GM11168 (cell line): ENCODE data around the gene ZNF587.
"Not testable (repeated sequence)": the region's sequence is repeated elsewhere in the genome, so short reads cannot be mapped to it uniquely, and the experiment has no call there.

ENCODE experiments used
- in situ Hi-C: fragments of 300-500 bp; cut with MboI; formaldehyde crosslinking; loops from one replicate; pipeline ENCODE4 v1.12.0; 2022; ENCODE audit warnings: low sequenced_read_pairs; ENCODE audit not compliant: unreplicated experiment

The ZNF587 gene

GRCh38 chr19:57873883-57874799 is 24.5 kb downstream of the ZNF587 start:
- in situ Hi-C loops, result not testable (repeated sequence)

GRCh38 chr19:57886046-57886445 is 36.4 kb downstream of the ZNF587 start:
- in situ Hi-C loops, result no loop called here

DNA sequence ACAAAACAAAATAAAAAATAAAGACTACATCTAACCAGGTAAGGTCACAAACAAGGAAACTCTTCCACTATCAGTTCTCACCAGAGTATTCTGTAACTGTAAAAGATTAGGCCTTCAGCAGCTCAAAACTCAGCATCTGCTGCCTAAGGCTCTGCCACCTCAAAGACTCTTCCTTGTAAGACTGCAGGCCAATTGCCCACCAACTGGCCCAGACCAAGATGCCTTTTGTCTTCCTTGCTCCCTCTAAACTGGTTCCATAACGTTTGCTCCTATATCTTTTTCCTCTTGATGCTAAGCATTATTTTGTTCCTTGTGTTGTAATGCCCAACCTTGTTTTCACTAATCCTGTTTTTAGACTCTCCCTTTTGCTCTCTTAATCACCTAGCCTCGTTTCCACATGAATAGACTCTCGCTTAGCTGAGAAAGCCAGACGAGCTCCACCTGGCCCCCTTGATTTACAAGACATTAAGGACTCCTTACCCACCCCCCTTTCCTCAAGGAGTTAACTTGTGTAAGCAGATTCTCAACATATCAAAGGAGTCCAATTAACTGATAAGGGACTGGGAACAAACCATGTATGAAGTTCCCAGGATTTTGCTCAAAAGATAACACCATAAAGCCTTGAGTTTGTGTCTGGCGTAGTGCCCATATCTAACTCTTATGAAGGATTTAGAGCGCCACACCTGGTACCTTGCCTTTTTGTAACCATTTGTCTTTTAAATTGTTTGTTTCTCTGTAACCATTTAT is 37.7 kb downstream of the ZNF587 start:
- in situ Hi-C loops, result no loop called here

- in situ Hi-C loops, result no loop called here
These were observed 38.5 kb downstream of the ZNF587 start for GRCh38 chr19:57888107-57888559.

DNA sequence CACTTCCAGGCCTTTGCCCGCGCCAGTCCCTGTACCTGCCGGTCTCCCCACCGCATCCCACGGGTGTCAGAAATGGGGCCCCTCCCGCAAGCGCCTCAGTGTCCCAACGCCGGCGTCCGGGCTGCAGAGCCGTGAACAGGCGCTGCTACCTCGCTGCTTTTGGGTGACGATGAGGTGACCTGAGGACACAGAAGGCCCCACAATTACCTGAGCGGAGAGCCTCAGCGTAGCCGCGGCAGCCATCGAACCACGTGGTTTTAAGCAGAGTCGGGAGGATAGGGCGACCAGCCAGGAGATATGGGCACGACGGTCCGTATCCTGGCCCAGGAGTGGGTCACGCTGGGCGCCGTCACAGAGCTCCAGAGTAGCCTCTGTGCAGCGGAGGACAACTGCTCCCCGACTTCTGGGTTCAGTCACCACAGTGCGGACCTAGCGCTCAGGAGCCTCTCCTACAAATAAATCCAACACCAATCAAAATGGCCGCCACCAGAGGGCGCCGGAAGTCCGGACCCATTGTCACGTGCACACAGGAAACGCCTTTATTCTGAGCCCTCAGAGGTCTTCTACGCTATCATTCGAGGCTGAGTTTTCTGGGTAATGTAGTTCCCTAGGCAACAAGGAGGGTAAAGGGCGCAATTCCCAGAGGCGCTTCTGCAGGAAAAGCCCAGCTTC is 39.0 kb downstream of the ZNF587 start, which contains the start of gene ZNF814:
Gene ZNF814 (minus strand): TSS at position 478 of the 672 bp plus-strand sequence. CDS start 235 bp downstream, at position 243.
- in situ Hi-C loops, result no loop called here

DNA sequence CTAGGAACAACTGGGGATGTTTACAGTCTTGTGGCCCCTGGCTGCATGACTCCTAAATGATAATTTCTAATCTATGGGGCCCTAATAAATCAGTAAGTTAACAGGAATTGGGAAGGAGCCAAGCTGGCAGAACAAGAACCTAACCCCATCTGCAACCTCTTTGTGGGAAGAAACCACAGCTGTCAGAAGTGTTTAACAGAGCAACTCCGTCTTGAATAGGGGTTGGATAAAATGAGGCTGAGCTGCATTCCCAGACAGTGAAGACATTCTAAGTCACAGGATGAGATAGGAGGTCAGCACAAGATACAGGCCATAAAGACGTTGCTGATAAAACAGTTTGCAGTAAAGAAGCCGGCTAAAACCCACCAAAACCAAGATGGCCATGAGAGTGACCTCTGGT is 41.0 kb downstream of the ZNF587 start:
- in situ Hi-C loops, result not testable (repeated sequence)

GRCh38 chr19:57900311-57900710 is 50.7 kb downstream of the ZNF587 start:
- in situ Hi-C loops, result loop anchor here (5.0 kb wide), 1 partner anchor 48 kb away; no protein-coding TSS in a partner anchor

DNA sequence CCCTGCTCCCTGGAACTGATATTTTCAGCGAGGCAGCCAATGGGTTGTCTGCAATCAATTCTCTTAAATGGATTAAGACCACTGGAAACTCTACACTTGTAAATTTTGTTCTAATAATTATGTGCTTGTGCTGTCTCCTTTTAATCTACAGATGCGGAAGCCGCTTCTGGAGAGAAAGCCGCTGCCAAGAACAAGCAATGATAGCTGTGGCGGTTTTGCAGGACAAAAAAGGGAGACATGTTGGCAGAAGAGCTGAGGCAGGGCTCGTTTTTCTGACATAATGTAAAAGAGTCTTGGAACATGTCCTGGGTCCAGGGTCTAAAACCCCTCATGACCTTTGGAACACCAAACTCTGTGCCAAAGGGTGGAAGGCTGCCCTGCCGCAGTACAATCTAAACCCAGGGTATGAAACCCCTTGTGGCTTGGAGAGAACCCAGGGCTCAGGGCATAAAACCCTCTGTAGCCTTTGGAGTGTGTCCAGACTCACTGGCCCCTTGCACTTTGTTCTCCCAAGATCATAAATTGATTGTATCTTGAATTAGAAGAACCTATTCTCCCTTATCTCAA is 54.0 kb downstream of the ZNF587 start:
- in situ Hi-C loops, result loop anchor here (5.0 kb wide), 1 partner anchor 51 kb away; no protein-coding TSS in a partner anchor

DNA sequence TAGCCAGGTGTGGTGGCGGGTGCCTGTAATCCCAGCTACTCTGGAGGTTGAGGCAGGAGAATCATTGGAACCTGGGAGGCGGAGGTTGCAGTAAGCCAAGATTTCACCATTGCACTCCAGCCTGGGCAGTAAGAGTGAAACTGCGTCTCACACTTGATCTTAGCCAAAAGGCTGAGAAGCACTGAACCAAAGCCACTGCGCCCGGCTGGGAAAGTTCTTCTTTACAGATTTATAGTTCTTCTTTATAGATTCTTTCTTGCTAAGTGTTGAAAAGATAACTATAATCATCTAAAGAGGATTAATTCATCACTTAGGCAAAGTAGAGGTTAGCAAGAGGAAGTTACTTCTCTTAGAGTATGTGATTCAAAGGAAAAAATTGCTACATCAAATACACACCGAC is 55.6 kb downstream of the ZNF587 start:
- in situ Hi-C loops, result no loop called here

DNA sequence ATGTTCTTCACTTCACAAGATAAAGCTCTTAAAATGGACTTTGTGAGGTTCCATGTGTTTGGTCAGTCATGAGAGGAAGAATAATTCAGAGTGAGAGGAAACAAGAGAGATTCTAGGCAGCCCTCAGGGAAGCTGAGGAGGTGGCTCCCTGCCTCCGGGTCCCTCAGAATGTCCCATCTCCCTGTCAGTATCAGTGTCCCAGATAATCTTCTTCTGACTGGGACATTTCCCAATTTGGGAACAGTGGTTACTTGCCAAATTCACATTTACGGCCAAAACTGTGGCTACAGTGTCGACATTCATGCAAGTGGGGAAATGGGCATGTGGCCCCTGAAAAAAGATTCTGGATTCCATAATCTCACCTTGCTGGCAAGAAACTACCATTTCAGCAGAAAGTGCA is 57.7 kb downstream of the ZNF587 start:
- in situ Hi-C loops, result no loop called here

DNA sequence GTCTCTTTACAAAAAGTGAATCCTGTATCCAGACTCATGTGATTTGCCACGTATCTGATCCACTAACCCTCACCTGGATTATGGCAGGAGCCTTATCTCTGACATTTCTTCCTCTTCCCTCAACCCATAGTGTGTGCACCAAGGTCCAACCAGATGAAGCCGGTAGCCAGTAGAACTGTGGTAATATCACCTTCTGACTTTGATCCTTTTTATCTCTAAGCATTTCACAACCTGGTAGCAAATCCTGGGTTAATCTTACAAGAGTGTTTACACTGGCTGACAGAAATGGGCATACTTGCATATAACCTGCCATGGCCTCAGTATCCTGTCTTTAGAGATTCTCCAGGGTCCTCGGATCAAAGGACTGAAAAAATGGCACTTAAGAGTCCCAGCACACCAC is 64.9 kb downstream of the ZNF587 start:
- in situ Hi-C loops, result no loop called here
